ENCODE results near the gene FYN. TPM values are rescaled to one million over a fixed set of nuclear protein-coding genes. Genes with fewer than 3 reads are reported as not detected.

The FYN gene
- polyA plus RNA-seq, 3 donors: 88.4 to 149 (median 114) TPM

DNA sequence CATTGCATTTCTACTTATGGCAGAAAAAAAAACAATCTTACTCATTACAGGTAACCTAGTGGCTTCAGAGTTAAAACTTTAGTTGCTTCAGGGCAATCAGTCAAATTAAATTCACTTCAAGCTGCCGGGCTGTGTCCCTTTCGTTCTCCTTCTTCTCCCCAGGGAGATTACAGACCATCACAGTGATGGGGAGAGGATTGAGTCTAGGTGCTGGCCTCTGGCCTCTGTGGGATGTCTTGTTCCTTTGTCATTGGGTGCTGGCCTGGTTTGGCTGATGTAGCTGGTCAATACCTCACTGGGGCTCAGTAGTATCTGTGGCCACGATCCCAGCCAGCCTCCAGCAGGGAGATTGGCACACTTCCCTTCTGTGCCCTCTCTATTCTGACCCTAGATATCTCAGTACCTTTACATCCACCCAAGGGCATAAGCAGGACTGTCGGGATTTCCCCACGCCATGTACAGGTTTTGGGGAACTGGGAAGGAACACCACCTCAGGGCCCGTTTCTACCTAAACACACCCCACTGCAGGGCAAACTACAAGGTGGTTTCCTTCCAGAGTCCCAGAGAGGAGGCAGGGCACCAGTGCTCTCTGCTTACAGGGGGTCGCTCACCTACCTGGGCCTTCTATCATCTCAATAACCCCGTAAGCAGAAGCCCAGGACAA is 15.4 kb downstream of the FYN start:
- H3K36me3 ChIP-seq (replicated peaks in 1 of 2; ENCODE audit: control insufficient read depth in 1 of 2, insufficient read depth in 2 of 2, low read length in 2 of 2): no peaks in the 10 kb centered on the region
- Mint-ChIP-seq H3K4me3 (no peak overlapping the region), H3K27ac (peak overlapping the region in 6 of 7 donors; percentile 21 to 71 (median 54)), H3K4me1 (peaks cover 58% of the 10 kb centered on the region), H3K9me3 (no peaks in the 10 kb centered on the region), H3K27me3 (ENCODE audit: low read depth in 3 of 3) (peaks cover 0 to 2% (median 0%) of the 10 kb centered on the region in 3 donors), H3K36me3 (peaks cover 16 to 19% of the 10 kb centered on the region in 2 donors)
- no peak overlapping the region for H3K9ac ChIP-seq (ENCODE audit: insufficient read depth, low read length, poor library complexity, severe bottlenecking)
- no peaks in the 10 kb centered on the region for H3K9me3 ChIP-seq (replicated peaks in 1 of 2; ENCODE audit: control insufficient read depth in 1 of 2, insufficient read depth in 1 of 2, low read length in 2 of 2)
- H3K4me3 ChIP-seq (replicated peaks in 1 of 3; ENCODE audit: low read depth in 2 of 3, low read length in 3 of 3): no peak overlapping the region
- H2AFZ ChIP-seq (ENCODE audit: insufficient read depth, low read depth, low read length, poor library complexity, severe bottlenecking): no peak overlapping the region
- no peaks in the 10 kb centered on the region for H3K27me3 ChIP-seq (ENCODE audit: control insufficient read depth in 2 of 2, insufficient read depth in 2 of 2, low read length in 2 of 2)
- H4K20me1 ChIP-seq (ENCODE audit: insufficient read depth, low read length): peaks cover 99% of the 10 kb centered on the region
- no peak overlapping the region for H3K27ac ChIP-seq (ENCODE audit: low read depth in 1 of 2, low read length in 2 of 2)
- DNase-seq: no peak
- TF ChIP-seq, protein P1, sequence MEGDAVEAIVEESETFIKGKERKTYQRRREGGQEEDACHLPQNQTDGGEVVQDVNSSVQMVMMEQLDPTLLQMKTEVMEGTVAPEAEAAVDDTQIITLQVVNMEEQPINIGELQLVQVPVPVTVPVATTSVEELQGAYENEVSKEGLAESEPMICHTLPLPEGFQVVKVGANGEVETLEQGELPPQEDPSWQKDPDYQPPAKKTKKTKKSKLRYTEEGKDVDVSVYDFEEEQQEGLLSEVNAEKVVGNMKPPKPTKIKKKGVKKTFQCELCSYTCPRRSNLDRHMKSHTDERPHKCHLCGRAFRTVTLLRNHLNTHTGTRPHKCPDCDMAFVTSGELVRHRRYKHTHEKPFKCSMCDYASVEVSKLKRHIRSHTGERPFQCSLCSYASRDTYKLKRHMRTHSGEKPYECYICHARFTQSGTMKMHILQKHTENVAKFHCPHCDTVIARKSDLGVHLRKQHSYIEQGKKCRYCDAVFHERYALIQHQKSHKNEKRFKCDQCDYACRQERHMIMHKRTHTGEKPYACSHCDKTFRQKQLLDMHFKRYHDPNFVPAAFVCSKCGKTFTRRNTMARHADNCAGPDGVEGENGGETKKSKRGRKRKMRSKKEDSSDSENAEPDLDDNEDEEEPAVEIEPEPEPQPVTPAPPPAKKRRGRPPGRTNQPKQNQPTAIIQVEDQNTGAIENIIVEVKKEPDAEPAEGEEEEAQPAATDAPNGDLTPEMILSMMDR (IDR thresholded peaks at IDR 0.05): no peak
- 100% methylated on average over 2 of the region's 8 CpGs for WGBS (ENCODE audit: insufficient coverage)
- peaks cover 20 to 33% of the 10 kb centered on the region in 2 donors for H3K4me1 ChIP-seq (ENCODE audit: control insufficient read depth in 1 of 2, insufficient read depth in 2 of 2, low read length in 2 of 2)
- H3K4me2 ChIP-seq (replicated peaks; ENCODE audit: extremely low read depth, low read length, poor library complexity, severe bottlenecking): no peak overlapping the region
- intact Hi-C loops (cut with micrococcal nuclease): no loop called here
- peaks cover 98% of the 10 kb centered on the region for H3K79me2 ChIP-seq (ENCODE audit: insufficient read depth, low read length)

DNA sequence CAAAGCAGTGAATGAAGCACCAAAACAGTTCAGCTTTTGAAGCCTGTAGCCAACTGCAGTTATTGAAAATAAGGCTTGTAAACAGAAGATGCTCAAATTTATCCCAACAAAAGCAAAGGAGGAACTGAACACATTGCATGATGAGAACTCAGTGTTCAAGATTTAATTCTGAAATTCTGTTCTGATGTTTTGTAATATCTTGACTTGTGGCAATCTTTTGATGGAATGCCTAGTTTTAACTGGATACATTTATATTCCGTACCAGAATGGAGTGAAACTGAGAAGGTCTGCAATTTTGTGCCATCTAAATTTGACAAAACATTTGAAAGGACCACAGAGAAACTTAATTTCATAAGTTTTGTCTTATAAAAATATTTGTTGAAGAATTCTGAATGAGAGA is 17.5 kb downstream of the FYN start:
- intact Hi-C loops (cut with micrococcal nuclease): no loop called here
- Histone ChIP-seq H2AFZ (ENCODE audit: insufficient read depth, low read depth, low read length, poor library complexity, severe bottlenecking) (no peak overlapping the region), H3K27me3 (ENCODE audit: control insufficient read depth in 2 of 2, insufficient read depth in 2 of 2, low read length in 2 of 2) (no peaks in the 10 kb centered on the region), H3K9me3 (replicated peaks in 1 of 2; ENCODE audit: control insufficient read depth in 1 of 2, insufficient read depth in 1 of 2, low read length in 2 of 2) (no peaks in the 10 kb centered on the region), H3K4me3 (replicated peaks in 1 of 3; ENCODE audit: low read depth in 2 of 3, low read length in 3 of 3) (no peak overlapping the region), H3K4me2 (replicated peaks; ENCODE audit: extremely low read depth, low read length, poor library complexity, severe bottlenecking) (no peak overlapping the region), H3K79me2 (ENCODE audit: insufficient read depth, low read length) (peaks cover 98% of the 10 kb centered on the region), H3K9ac (ENCODE audit: insufficient read depth, low read length, poor library complexity, severe bottlenecking) (no peak overlapping the region), H3K27ac (ENCODE audit: low read depth in 1 of 2, low read length in 2 of 2) (peak overlapping the region in 1 of 2 donors; percentile 0), H3K4me1 (ENCODE audit: control insufficient read depth in 1 of 2, insufficient read depth in 2 of 2, low read length in 2 of 2) (peaks cover 26 to 46% of the 10 kb centered on the region in 2 donors), H3K36me3 (replicated peaks in 1 of 2; ENCODE audit: control insufficient read depth in 1 of 2, insufficient read depth in 2 of 2, low read length in 2 of 2) (no peaks in the 10 kb centered on the region), H4K20me1 (ENCODE audit: insufficient read depth, low read length) (peaks cover 99% of the 10 kb centered on the region)
- WGBS (ENCODE audit: insufficient coverage): no CpG with 5 or more reads among the region's 1 CpG
- TF ChIP-seq, protein P1 (IDR thresholded peaks at IDR 0.05): no peak
- Mint-ChIP-seq H3K9me3 (no peaks in the 10 kb centered on the region), H3K4me3 (no peak overlapping the region), H3K4me1 (peaks cover 65% of the 10 kb centered on the region), H3K36me3 (peaks cover 20 to 24% of the 10 kb centered on the region in 2 donors), H3K27ac (peak overlapping the region in 5 of 7 donors; percentile 9 to 57 (median 28)), H3K27me3 (ENCODE audit: low read depth in 3 of 3) (peaks cover 0 to 2% (median 0%) of the 10 kb centered on the region in 3 donors)
- DNase-seq: peak in 1 of 3 donors; percentile 10

Measured in CD14-positive monocyte (primary cell).